ENCODE results near the gene TFAP2E.

- TF ChIP-seq, protein P1, sequence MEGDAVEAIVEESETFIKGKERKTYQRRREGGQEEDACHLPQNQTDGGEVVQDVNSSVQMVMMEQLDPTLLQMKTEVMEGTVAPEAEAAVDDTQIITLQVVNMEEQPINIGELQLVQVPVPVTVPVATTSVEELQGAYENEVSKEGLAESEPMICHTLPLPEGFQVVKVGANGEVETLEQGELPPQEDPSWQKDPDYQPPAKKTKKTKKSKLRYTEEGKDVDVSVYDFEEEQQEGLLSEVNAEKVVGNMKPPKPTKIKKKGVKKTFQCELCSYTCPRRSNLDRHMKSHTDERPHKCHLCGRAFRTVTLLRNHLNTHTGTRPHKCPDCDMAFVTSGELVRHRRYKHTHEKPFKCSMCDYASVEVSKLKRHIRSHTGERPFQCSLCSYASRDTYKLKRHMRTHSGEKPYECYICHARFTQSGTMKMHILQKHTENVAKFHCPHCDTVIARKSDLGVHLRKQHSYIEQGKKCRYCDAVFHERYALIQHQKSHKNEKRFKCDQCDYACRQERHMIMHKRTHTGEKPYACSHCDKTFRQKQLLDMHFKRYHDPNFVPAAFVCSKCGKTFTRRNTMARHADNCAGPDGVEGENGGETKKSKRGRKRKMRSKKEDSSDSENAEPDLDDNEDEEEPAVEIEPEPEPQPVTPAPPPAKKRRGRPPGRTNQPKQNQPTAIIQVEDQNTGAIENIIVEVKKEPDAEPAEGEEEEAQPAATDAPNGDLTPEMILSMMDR (IDR thresholded peaks at IDR 0.05): no peak
- TF ChIP-seq POLR2AphosphoS5 (IDR thresholded peaks at IDR 0.05; ENCODE audit: insufficient read depth in 1 of 2, low read depth in 1 of 2): peak; percentile 80 to 87
- peak in 1 of 2 donors; percentile 57 for TF ChIP-seq POLR2A (IDR thresholded peaks at IDR 0.05)
Observed at GRCh38 chr1:35557611-35558373, 15.3 kb upstream of the TFAP2E start, which contains the start of gene NCDN.

All from vagina (tissue), 2 donors.